ENCODE measurements around the gene SRC.

DNA sequence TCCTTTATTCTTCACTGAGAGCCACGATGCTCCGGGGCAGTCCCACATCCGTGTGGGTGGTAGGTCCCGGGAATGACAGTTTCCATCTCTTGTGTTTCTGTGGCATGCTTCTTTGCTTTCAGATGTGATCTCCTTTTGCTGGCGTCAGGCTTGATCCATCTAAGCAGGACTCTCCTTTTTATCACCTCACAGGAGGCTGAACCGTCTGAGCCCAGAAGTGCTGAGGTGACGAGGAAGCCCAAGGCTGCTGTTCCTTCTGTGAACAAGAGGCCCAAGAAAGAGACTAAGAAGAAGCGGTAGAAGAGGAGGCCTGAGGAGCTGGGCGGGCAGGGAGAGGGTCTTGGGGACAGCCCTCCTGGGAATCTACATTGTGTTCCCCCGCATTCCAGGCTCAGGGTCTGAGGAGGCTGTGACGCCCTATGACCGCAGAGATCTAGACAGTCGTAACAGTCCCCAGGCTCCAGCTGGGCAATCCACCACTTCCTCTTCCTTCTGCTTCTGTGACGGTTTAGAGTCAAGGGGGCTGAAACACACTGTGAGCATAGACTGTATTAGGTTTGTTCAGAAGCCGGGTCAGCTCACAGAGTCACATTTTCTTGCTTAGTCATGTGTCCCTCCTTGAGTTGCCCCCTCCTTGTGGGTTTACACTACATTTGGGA is 29.7 kb upstream of the SRC start:
- TF ChIP-seq POLR2A (IDR thresholded peaks at IDR 0.05) = no peak
- TF ChIP-seq, protein P1, sequence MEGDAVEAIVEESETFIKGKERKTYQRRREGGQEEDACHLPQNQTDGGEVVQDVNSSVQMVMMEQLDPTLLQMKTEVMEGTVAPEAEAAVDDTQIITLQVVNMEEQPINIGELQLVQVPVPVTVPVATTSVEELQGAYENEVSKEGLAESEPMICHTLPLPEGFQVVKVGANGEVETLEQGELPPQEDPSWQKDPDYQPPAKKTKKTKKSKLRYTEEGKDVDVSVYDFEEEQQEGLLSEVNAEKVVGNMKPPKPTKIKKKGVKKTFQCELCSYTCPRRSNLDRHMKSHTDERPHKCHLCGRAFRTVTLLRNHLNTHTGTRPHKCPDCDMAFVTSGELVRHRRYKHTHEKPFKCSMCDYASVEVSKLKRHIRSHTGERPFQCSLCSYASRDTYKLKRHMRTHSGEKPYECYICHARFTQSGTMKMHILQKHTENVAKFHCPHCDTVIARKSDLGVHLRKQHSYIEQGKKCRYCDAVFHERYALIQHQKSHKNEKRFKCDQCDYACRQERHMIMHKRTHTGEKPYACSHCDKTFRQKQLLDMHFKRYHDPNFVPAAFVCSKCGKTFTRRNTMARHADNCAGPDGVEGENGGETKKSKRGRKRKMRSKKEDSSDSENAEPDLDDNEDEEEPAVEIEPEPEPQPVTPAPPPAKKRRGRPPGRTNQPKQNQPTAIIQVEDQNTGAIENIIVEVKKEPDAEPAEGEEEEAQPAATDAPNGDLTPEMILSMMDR (IDR thresholded peaks at IDR 0.05) = no peak

Data from gastroesophageal sphincter (tissue), 3 donors.